Subcutaneous abdominal adipose tissue (tissue), 5 donors: ENCODE data around the gene TEX36.
"Not testable (repeated sequence)": the region's sequence is repeated elsewhere in the genome, so short reads cannot be mapped to it uniquely, and the experiment has no call there.

Source experiments
- H3K27ac ChIP-seq: one replicate; pipeline ENCODE4 v1.7.0; 2013; ENCODE audit warnings: low read depth, mild to moderate bottlenecking, inconsistent platforms, low read length, moderate library complexity
- H3K27me3 ChIP-seq, 5 donors: one replicate each; pipeline ENCODE4 v1.7.0; 2013; ENCODE audit warnings: low read length in 5 of 5, inconsistent platforms in 1 of 5; ENCODE audit not compliant: control insufficient read depth in 5 of 5, insufficient read depth in 4 of 5
- H3K36me3 ChIP-seq, 5 donors: one replicate each; pipeline ENCODE4 v1.7.0; 2013; ENCODE audit warnings: low read length in 5 of 5; ENCODE audit not compliant: control insufficient read depth in 5 of 5, insufficient read depth in 5 of 5
- H3K4me1 ChIP-seq, 5 donors: one replicate each; pipeline ENCODE4 v1.7.0; 2013; ENCODE audit warnings: low read length in 5 of 5, mild to moderate bottlenecking in 3 of 5, moderate library complexity in 1 of 5; ENCODE audit not compliant: control insufficient read depth in 5 of 5, insufficient read depth in 5 of 5
- H3K4me3 ChIP-seq, 5 donors: one replicate each; pipeline ENCODE4 v1.7.0; 2013; ENCODE audit warnings: low read length in 5 of 5, low read depth in 1 of 5
- H3K9ac ChIP-seq, 5 donors: one replicate each; pipeline ENCODE4 v1.7.0; 2013; ENCODE audit warnings: low read length in 5 of 5, mild to moderate bottlenecking in 4 of 5, moderate library complexity in 3 of 5
- H3K9me3 ChIP-seq, 5 donors: one replicate each; pipeline ENCODE4 v1.7.0; 2013; ENCODE audit warnings: low read length in 5 of 5; ENCODE audit not compliant: control insufficient read depth in 5 of 5
- donor health status: healthy.
- donor health status: healthy.
- donor health status: healthy.
- donor health status: healthy.
- donor health status: healthy.

Gene TEX36

GRCh38 chr10:125683063-125683462, at the start of gene TEX36:
Gene TEX36, minus strand, starts transcription at chr10:125683163. Its CDS starts 174 bp downstream, at chr10:125682989.
- no peak within 1 kb of the TSS for H3K4me3 ChIP-seq
- peaks cover 0 to 15% (median 4%) of the 10 kb centered on the region in 5 donors for H3K4me1 ChIP-seq
- no peaks in the 10 kb centered on the region for H3K36me3 ChIP-seq
- no peaks in the 10 kb centered on the region for H3K27me3 ChIP-seq
- no peak within 1 kb of the TSS for H3K9ac ChIP-seq
- H3K27ac ChIP-seq: no peak within 1 kb of the TSS
- peaks cover 0 to 6% (median 0%) of the 10 kb centered on the region in 5 donors for H3K9me3 ChIP-seq

- H3K36me3 ChIP-seq: peaks cover 85 to 91% (median 91%) of the 10 kb centered on the region in 5 donors
Observed at GRCh38 chr10:125727436-125727835, 44.5 kb upstream of the TEX36 start.

GRCh38 chr10:125726914-125727313, 44.0 kb upstream of the TEX36 start:
- no peaks in the 10 kb centered on the region for H3K9me3 ChIP-seq
- H3K27me3 ChIP-seq: no peaks in the 10 kb centered on the region
- H3K9ac ChIP-seq: peak overlapping the region in 1 of 5 donors; percentile 14
- H3K4me1 ChIP-seq: no peaks in the 10 kb centered on the region
- H3K4me3 ChIP-seq: no peak overlapping the region
- peaks cover 82 to 91% (median 86%) of the 10 kb centered on the region in 5 donors for H3K36me3 ChIP-seq
- H3K27ac ChIP-seq: no peak overlapping the region

More at GRCh38 chr10:125727436-125727835, 44.5 kb upstream of the TEX36 start:
- Histone ChIP-seq H3K27me3 (no peaks in the 10 kb centered on the region), H3K4me1 (no peaks in the 10 kb centered on the region), H3K4me3 (no peak overlapping the region), H3K9me3 (no peaks in the 10 kb centered on the region), H3K9ac (no peak overlapping the region), H3K27ac (no peak overlapping the region)

GRCh38 chr10:125722811-125723210, 39.8 kb upstream of the TEX36 start:
- peaks cover 5 to 26% (median 23%) of the 10 kb centered on the region in 5 donors for H3K4me1 ChIP-seq
- H3K27me3 ChIP-seq: no peaks in the 10 kb centered on the region
- peaks cover 48 to 57% (median 57%) of the 10 kb centered on the region in 5 donors for H3K36me3 ChIP-seq
- no peak overlapping the region for H3K27ac ChIP-seq
- no peak overlapping the region for H3K4me3 ChIP-seq
- peak overlapping the region in 1 of 5 donors; percentile 44 for H3K9ac ChIP-seq
- H3K9me3 ChIP-seq: no peaks in the 10 kb centered on the region

- H3K4me3 ChIP-seq: peak overlapping the region in 1 of 5 donors; percentile 95
- H3K4me1 ChIP-seq: peaks cover 5 to 26% (median 23%) of the 10 kb centered on the region in 5 donors
- peaks cover 32 to 43% (median 39%) of the 10 kb centered on the region in 5 donors for H3K36me3 ChIP-seq
- H3K9me3 ChIP-seq: no peaks in the 10 kb centered on the region
- H3K27me3 ChIP-seq: no peaks in the 10 kb centered on the region
- peak overlapping the region in 3 of 5 donors; percentile 16 to 30 (median 20) for H3K9ac ChIP-seq
- H3K27ac ChIP-seq: no peak overlapping the region
Observed at GRCh38 chr10:125721035-125721434, 38.1 kb upstream of the TEX36 start.

GRCh38 chr10:125720002-125720382, 37.0 kb upstream of the TEX36 start:
- H3K27me3 ChIP-seq: no peaks in the 10 kb centered on the region
- H3K4me1 ChIP-seq: peaks cover 5 to 26% (median 23%) of the 10 kb centered on the region in 5 donors
- H3K27ac ChIP-seq: peak overlapping the region; percentile 67
- peak overlapping the region; percentile 92 to 99 (median 96) for H3K4me3 ChIP-seq
- H3K36me3 ChIP-seq: peaks cover 23 to 35% (median 30%) of the 10 kb centered on the region in 5 donors
- peak overlapping the region; percentile 96 to 99 (median 96) for H3K9ac ChIP-seq
- no peaks in the 10 kb centered on the region for H3K9me3 ChIP-seq

- H3K9ac ChIP-seq: peak within 1 kb of the TSS; percentile 96 to 99 (median 96)
- peaks cover 17 to 29% (median 24%) of the 10 kb centered on the region in 5 donors for H3K36me3 ChIP-seq
- H3K4me3 ChIP-seq: peak within 1 kb of the TSS; percentile 92 to 99 (median 96)
- H3K9me3 ChIP-seq: no peaks in the 10 kb centered on the region
- peak within 1 kb of the TSS; percentile 77 for H3K27ac ChIP-seq
- no peaks in the 10 kb centered on the region for H3K27me3 ChIP-seq
- H3K4me1 ChIP-seq: peaks cover 5 to 26% (median 23%) of the 10 kb centered on the region in 5 donors
Observed at GRCh38 chr10:125719173-125720001, 36.4 kb upstream of the TEX36 start, which contains the start of gene EDRF1. Gene EDRF1, plus strand, starts transcription at chr10:125719709. Its CDS starts 99 bp downstream, at chr10:125719808.

GRCh38 chr10:125714728-125715127, 31.8 kb upstream of the TEX36 start:
- not testable (repeated sequence) for H3K9ac ChIP-seq, H3K4me3 ChIP-seq, H3K36me3 ChIP-seq, H3K27me3 ChIP-seq, H3K27ac ChIP-seq
- Histone ChIP-seq H3K9me3 (peaks cover 0 to 14% (median 7%) of the 10 kb centered on the region in 5 donors), H3K4me1 (peaks cover 3 to 13% (median 10%) of the 10 kb centered on the region in 5 donors)

- Histone ChIP-seq H3K36me3 (peaks cover 0 to 4% (median 3%) of the 10 kb centered on the region in 5 donors), H3K9me3 (peaks cover 0 to 14% (median 7%) of the 10 kb centered on the region in 5 donors), H3K9ac (no peak overlapping the region), H3K27me3 (no peaks in the 10 kb centered on the region), H3K4me3 (no peak overlapping the region), H3K27ac (no peak overlapping the region), H3K4me1 (peaks cover 0 to 6% (median 0%) of the 10 kb centered on the region in 5 donors)
Observed at GRCh38 chr10:125711110-125711750, 28.3 kb upstream of the TEX36 start.
